ENCODE data around the gene NTHL1. TPM values are rescaled to one million over a fixed set of nuclear protein-coding genes. Genes with fewer than 3 reads are reported as not detected.

Gene NTHL1
- total and polyA plus RNA-seq, 2 of the 8 experiments (the other 6 are each of a cell fraction or from before 2014, with no cell fraction given), result 70.9 to 150 TPM

DNA sequence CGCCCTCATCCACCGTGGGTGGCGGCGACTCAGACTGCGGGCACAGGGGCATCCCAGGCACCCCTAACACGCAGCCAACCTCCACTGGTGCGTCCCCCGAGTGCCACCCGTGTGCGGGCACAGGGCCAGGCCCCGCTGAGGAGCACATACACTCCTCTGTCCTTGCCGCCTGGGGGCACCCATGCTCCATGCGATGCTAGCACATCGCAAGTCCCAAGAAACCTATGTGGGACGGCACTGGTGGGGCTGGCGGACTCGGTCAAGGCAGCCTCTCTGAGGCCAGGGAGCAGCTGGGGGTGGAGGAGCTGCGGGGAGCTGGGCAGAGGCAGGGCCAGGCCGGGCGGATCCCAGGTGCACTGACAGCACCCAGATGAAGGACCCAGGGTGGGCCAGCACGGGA is 42.0 kb downstream of the NTHL1 start:
- H3K4me3 ChIP-seq (ENCODE audit: extremely low read depth in 1 of 4, insufficient read depth in 2 of 4, low read depth in 3 of 4, low read length in 4 of 4), result no peak overlapping the region
- peaks cover 9% of the 10 kb centered on the region; the same call in 1 of the 2 replicates for H3K79me1 ChIP-seq (ENCODE audit: low read depth, low read length)
- no peak overlapping the region for H3K9ac ChIP-seq (replicated peaks in 1 of 4; ENCODE audit: extremely low read depth in 1 of 4, low read depth in 3 of 4, low read length in 3 of 4)
- WGBS, 2 experiments (ENCODE audit: extremely low coverage in 1 of 2, insufficient coverage in 1 of 2, insufficient read length in 1 of 2, insufficient replicate concordance in 2 of 2, low coverage in 1 of 2, low lambda C conversion rate in 2 of 2, missing lambda C conversion rate in 1 of 2), result 89% methylated on average over 20 of the region's 21 CpGs; no CpG with 5 or more reads in 1 of the 2 experiments
- H3K56ac ChIP-seq (replicated peaks; ENCODE audit: insufficient read length, low read depth, low read length), result no peak overlapping the region
- H3K4me1 ChIP-seq (replicated peaks in 1 of 4; ENCODE audit: control insufficient read depth in 3 of 4, insufficient read depth in 4 of 4, low read length in 3 of 4), result peaks cover 3 to 38% (median 22%) of the 10 kb centered on the region in 4 experiments
- no peak overlapping the region for H3K27ac ChIP-seq (ENCODE audit: low read depth, low read length)
- no peak overlapping the region for H2BK12ac ChIP-seq (ENCODE audit: low read depth, low read length)
- no peak overlapping the region for H2BK15ac ChIP-seq (ENCODE audit: low read length)
- ChIA-PET POLR2A (ENCODE audit: partially characterized antibody) (interaction anchor here (0.6 to 4.7 kb wide), 11 partner anchors 9 to 1263 kb away, joined by 3 to 37 read pairs (median 7); partner anchors contain the start of genes RNF151, RPS2, SYNGR3 and TRAF7), CTCF (ENCODE audit: partially characterized antibody) (interaction anchor here (0.7 to 4.3 kb wide), 17 partner anchors 7 to 147 kb away, joined by 3 to 55 read pairs (median 9); partner anchors contain the start of genes NPW, NTHL1, SYNGR3 and TSC2)
- DNase-seq (ENCODE audit: low read depth in 1 of 2, low spot score in 2 of 2), result no peak
- no peaks in the 10 kb centered on the region for H3K9me3 ChIP-seq (ENCODE audit: insufficient read depth in 2 of 2, low read depth in 1 of 2, low read length in 1 of 2)
- no peaks in the 10 kb centered on the region for H3K27me3 ChIP-seq (replicated peaks in 1 of 4; ENCODE audit: control insufficient read depth in 3 of 4, extremely low read depth in 1 of 4, insufficient read depth in 3 of 4, low read length in 3 of 4)
- FAIRE-seq, result no peak
- no peak overlapping the region for H2AFZ ChIP-seq (ENCODE audit: low read length)
- no peak overlapping the region for H4K8ac ChIP-seq (ENCODE audit: extremely low read depth, insufficient read depth, low read length)
- no peak overlapping the region for H2AK5ac ChIP-seq (ENCODE audit: low read depth, low read length)
- H4K20me1 ChIP-seq (replicated peaks in 1 of 2; ENCODE audit: control insufficient read depth in 1 of 2, insufficient read depth in 2 of 2, low read length in 2 of 2), result peaks cover 29 to 62% of the 10 kb centered on the region in 2 experiments
- H3K23ac ChIP-seq (ENCODE audit: insufficient read length), result no peak overlapping the region
- no peak overlapping the region for H3K4ac ChIP-seq (replicated peaks; ENCODE audit: insufficient read length, low read depth, low read length)
- H4K91ac ChIP-seq (replicated peaks; ENCODE audit: insufficient read length, low read length), result no peak overlapping the region
- H2BK5ac ChIP-seq (ENCODE audit: low read depth, low read length), result peak overlapping the region; percentile 35; the same call in 1 of the 2 replicates
- H2BK20ac ChIP-seq (ENCODE audit: low read length), result no peak overlapping the region
- no peak overlapping the region for H3K4me2 ChIP-seq (ENCODE audit: insufficient read depth in 1 of 2, low read depth in 2 of 2, low read length in 2 of 2)
- peaks cover 14 to 27% (median 20%) of the 10 kb centered on the region in 4 experiments for H3K36me3 ChIP-seq (ENCODE audit: control insufficient read depth in 2 of 4, insufficient read depth in 4 of 4, low read length in 3 of 4)
- no peak overlapping the region for H2BK120ac ChIP-seq (replicated peaks; ENCODE audit: low read depth, low read length)
- H3K79me2 ChIP-seq (ENCODE audit: control insufficient read depth in 1 of 2, insufficient read depth in 2 of 2, low read length in 2 of 2), result peaks cover 22 to 52% of the 10 kb centered on the region in 2 experiments; a peak in 3 of 4 replicates
- no peak overlapping the region for H3K18ac ChIP-seq (ENCODE audit: extremely low read depth, low read length)
- peaks cover 12% of the 10 kb centered on the region; the same call in 1 of the 2 replicates for H3K23me2 ChIP-seq (ENCODE audit: low read depth, low read length)
- no peak overlapping the region for H4K5ac ChIP-seq (ENCODE audit: insufficient read length, low read depth, low read length)
- H3K14ac ChIP-seq (ENCODE audit: insufficient read length), result no peak overlapping the region
- TF ChIP-seq EZH2 (IDR thresholded peaks at IDR 0.05; ENCODE audit: low read depth, low read length, severe bottlenecking), result no peak
- TF ChIP-seq EP300 (IDR thresholded peaks at IDR 0.05; ENCODE audit: borderline replicate concordance in 1 of 2, low read depth in 2 of 2, low read length in 2 of 2), result no peak
- no peak for TF ChIP-seq HDAC2 (IDR thresholded peaks at IDR 0.05; ENCODE audit: borderline replicate concordance in 1 of 2, low read depth in 2 of 2, low read length in 2 of 2)
- no peak for TF ChIP-seq KDM1A (IDR thresholded peaks at IDR 0.05; ENCODE audit: borderline replicate concordance, low read length)
- no peak for TF ChIP-seq CBX5 (IDR thresholded peaks at IDR 0.05; ENCODE audit: low read depth, low read length)
- no peak for TF ChIP-seq CTBP2 (IDR thresholded peaks at IDR 0.05; ENCODE audit: borderline replicate concordance, insufficient read depth, insufficient read length, low read length)
- TF ChIP-seq BRCA1 (IDR thresholded peaks at IDR 0.05; ENCODE audit: low read depth, low read length), result no peak
- no peak for TF ChIP-seq TAF1 (IDR thresholded peaks at IDR 0.05; ENCODE audit: low read depth, low read length)
- TF ChIP-seq, protein P1, sequence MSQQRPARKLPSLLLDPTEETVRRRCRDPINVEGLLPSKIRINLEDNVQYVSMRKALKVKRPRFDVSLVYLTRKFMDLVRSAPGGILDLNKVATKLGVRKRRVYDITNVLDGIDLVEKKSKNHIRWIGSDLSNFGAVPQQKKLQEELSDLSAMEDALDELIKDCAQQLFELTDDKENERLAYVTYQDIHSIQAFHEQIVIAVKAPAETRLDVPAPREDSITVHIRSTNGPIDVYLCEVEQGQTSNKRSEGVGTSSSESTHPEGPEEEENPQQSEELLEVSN (IDR thresholded peaks at IDR 0.05), result no peak
- peak; percentile 67 to 76 for TF ChIP-seq RAD21 (IDR thresholded peaks at IDR 0.05 in 1 of 2, conservative IDR thresholded peaks at IDR 0.05 in 1 of 2; ENCODE audit: low read depth in 2 of 2, low read length in 2 of 2)
- no peak for TF ChIP-seq PHF8 (conservative IDR thresholded peaks at IDR 0.05; ENCODE audit: low read depth, low read length)

Measured in H1 (cell line).